ENCODE measurements around the gene HIC1.

HIC1 gene

DNA sequence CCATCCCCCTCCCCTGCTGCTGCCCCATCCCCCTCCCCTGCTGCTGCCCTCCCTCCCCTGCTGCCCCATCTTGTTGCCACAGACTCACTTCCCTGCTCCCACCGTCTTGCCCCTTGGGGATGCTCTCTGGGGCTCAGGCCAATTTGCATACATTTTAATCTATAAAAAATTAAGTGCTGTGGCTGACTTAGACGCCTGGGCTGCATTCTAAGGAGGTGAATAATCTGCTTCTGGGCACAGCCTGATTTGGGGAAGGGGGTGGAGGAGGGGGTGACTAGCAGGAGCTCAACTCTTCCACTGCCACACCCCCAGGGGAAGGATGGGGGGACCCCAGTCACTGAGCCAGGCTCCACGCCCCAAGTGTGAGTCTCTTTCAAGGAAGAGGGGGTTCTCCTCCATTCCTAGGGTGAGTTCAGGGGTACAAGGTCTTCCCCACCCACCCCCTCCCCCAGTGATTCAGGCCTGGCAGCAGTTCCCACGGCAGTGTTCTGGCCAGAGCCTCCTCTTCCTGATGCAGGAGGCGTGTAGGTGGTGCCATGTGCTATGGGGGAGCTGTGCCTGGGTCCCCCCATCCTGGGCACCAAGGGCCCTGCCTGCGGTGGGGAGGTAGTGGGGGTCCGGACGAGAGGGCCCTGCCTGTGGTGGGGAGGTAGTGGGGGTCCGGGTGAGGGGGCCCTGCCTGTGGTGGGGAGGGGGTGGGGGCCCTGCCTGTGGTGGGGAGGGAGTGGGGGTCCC lies 19.9 kb upstream of the HIC1 start:
- no peak overlapping the region for H3K27ac Mint-ChIP-seq
- peaks cover 21% of the 10 kb centered on the region for H3K4me1 Mint-ChIP-seq (ENCODE audit: low read depth)
- H3K9me3 Mint-ChIP-seq, result no peaks in the 10 kb centered on the region
- H3K4me3 Mint-ChIP-seq, result no peak overlapping the region
- peaks cover 53% of the 10 kb centered on the region for H3K36me3 Mint-ChIP-seq (ENCODE audit: low read depth)
- no peak for DNase-seq
- no peaks in the 10 kb centered on the region for H3K27me3 Mint-ChIP-seq

DNA sequence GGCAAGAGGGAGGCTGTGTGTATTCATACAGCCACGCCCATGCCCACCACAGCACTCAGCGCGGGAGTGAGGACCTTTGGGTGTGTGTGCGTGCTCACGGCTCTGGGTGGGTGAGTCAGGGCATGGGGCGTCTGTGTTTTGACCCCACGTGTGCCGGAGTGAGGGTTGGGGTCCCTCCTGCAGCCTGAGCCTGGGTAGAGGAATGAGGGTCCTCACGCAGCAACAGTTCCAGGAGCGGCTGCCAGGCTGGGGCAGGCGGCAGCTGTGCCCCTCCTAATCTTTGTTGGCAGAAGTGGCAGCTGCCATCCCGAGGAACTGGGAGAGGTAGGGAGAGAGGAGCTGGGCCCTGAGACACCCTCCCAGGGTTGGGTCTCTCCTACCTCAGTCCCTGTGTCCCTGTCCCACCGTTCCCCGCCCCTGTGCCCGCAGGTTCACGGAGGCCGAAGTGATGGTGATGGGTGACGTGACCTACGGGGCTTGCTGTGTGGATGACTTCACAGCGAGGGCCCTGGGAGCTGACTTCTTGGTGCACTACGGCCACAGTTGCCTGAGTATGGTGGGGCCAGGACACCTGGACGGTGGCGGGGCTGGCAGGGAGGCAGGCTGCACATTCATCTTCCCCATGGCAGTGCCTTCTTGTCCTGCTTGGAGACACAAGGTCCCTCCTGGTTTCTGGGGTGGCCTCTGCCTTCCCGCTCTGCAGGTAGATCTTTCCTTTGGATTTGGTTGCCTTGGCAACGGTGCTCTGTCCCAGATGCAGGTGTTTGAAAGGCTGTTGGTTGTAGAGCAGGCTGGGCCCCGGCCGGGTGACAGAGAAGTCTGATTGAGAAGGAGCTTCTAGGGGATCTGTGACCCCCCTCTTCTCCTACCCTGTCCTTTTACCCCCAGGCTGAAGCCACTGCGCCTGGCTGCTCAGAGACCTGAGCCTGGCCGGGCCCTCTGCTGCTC lies 19.1 kb upstream of the HIC1 start:
- Mint-ChIP-seq H3K27me3 (no peaks in the 10 kb centered on the region), H3K9me3 (no peaks in the 10 kb centered on the region), H3K4me1 (ENCODE audit: low read depth) (peaks cover 22% of the 10 kb centered on the region), H3K4me3 (no peak overlapping the region), H3K36me3 (ENCODE audit: low read depth) (peaks cover 52% of the 10 kb centered on the region), H3K27ac (no peak overlapping the region)
- no peak for DNase-seq

DNA sequence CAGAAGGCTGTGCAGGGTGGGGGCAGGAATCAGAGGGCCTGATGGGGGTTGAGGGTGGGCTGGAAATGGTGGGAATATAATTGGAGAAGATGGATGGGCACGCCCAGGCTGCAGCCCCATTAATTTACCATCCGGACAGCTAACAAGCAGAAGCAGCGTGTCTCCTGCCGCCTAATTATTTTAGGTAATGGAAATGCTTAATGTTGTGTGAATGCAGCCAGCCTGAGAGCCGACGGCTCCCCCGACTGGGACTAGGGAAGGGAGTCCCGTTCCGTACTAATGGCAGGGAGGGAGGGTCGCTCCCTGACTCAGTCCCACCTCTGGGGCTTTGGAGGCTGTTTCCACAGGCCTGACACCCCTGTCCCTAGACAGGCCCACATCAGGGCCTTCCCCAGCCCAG lies 17.7 kb upstream of the HIC1 start:
- DNase-seq, result no peak
- Mint-ChIP-seq H3K9me3 (no peaks in the 10 kb centered on the region), H3K4me1 (ENCODE audit: low read depth) (peaks cover 16% of the 10 kb centered on the region), H3K27ac (no peak overlapping the region), H3K36me3 (ENCODE audit: low read depth) (peaks cover 56% of the 10 kb centered on the region), H3K4me3 (no peak overlapping the region), H3K27me3 (no peaks in the 10 kb centered on the region)

DNA sequence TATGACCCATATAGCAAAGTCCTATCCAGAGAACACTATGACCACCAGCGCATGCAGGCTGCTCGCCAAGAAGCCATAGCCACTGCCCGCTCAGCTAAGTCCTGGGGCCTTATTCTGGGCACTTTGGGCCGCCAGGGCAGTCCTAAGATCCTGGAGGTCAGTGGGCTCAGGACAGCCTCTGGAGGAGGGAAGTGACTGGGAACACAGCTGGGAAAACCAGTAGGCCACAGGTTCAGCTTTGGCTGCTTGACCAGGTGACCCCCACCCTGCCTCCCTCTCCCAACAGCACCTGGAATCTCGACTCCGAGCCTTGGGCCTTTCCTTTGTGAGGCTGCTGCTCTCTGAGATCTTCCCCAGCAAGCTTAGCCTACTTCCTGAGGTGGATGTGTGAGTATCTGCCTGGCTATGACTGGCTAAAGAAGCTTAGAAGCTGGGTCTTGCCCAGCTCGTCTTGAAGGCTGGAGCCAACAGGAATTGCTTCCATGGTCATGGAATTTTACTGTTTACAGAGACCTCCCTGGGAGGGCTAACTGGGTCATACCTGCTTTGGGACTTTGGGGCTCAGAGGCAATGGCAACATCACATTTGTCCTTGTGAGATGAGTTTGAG lies 14.6 kb upstream of the HIC1 start:
- peaks cover 27% of the 10 kb centered on the region for H3K4me1 Mint-ChIP-seq (ENCODE audit: low read depth)
- peak overlapping the region; percentile 22 for H3K27ac Mint-ChIP-seq
- H3K27me3 Mint-ChIP-seq, result no peaks in the 10 kb centered on the region
- no peaks in the 10 kb centered on the region for H3K9me3 Mint-ChIP-seq
- H3K4me3 Mint-ChIP-seq, result no peak overlapping the region
- DNase-seq, result no peak
- H3K36me3 Mint-ChIP-seq (ENCODE audit: low read depth), result peaks cover 76% of the 10 kb centered on the region

DNA sequence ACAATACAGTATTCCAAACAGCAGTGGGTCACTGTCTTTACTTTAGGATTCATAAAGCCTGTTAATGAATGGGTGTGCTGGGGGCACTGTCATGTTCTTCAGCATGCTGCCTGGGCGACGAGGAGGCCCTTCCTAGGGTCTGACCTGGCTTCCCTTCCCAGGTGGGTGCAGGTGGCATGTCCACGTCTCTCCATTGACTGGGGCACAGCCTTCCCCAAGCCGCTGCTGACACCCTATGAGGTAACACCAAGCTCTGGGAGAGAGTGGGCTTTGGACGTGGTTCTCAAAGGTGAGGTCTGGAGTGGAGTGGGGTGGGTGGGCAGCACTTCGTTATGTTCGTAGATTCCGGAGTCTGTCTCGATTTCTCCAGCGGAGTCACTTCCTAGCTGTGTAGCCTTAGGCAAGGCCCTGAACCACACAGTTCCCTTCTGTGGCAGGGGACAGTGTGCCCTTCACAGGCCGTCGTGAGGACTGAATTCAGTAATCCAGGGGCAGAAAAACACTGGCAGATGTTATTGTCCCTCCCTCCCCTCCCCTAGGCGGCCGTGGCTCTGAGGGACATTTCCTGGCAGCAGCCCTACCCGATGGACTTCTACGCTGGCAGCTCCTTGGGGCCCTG lies 13.9 kb upstream of the HIC1 start:
- Mint-ChIP-seq H3K36me3 (ENCODE audit: low read depth) (peaks cover 72% of the 10 kb centered on the region), H3K27me3 (no peaks in the 10 kb centered on the region), H3K27ac (no peak overlapping the region), H3K4me1 (ENCODE audit: low read depth) (peaks cover 27% of the 10 kb centered on the region), H3K9me3 (no peaks in the 10 kb centered on the region), H3K4me3 (peak overlapping the region; percentile 88)
- DNase-seq, result no peak

DNA sequence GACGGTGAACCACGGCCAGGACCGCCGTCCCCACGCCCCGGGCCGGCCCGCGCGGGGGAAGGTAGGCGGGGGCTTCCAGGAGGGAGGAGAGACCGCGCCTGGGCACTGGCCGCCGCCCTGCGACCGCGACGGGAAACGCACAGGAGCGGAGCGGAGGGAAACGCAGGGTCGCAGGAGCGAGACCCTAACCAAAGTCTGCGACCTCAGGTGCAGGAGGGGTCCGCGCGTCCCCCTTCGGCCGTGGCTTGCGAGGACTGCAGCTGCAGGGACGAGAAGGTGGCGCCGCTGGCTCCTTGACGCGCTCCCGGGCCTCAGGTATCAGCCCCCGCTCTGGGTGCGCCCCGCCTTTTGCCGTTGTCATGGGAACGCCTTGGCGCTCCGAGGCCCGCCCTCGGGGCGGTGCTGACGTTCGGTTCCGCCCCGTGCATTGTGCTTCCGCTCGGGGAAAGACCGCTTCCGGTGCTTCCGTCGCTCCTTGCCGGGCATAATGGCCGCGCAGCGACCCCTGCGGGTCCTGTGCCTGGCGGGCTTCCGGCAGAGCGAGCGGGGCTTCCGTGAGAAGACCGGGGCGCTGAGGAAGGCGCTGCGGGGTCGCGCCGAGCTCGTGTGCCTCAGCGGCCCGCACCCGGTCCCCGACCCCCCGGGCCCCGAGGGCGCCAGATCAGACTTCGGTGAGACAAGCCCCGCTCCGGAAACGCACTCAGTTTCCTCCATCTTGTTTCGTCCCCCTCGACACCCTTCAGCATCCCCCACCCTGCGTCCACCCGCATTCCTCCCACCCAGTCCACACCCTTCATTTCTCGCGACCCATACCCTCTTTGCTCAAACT lies 13.1 kb upstream of the HIC1 start, which contains the start of gene OVCA2:
OVCA2 (plus strand) TSS at position 462 of the 829 bp plus-strand sequence; CDS start at position 488, 26 bp downstream.
- no peaks in the 10 kb centered on the region for H3K27me3 Mint-ChIP-seq
- peak within 1 kb of the TSS; percentile 96 for H3K27ac Mint-ChIP-seq
- peaks cover 65% of the 10 kb centered on the region for H3K36me3 Mint-ChIP-seq (ENCODE audit: low read depth)
- no peaks in the 10 kb centered on the region for H3K9me3 Mint-ChIP-seq
- DNase-seq, result peak; percentile 98
- peaks cover 27% of the 10 kb centered on the region for H3K4me1 Mint-ChIP-seq (ENCODE audit: low read depth)
- H3K4me3 Mint-ChIP-seq, result peak within 1 kb of the TSS; percentile 88

DNA sequence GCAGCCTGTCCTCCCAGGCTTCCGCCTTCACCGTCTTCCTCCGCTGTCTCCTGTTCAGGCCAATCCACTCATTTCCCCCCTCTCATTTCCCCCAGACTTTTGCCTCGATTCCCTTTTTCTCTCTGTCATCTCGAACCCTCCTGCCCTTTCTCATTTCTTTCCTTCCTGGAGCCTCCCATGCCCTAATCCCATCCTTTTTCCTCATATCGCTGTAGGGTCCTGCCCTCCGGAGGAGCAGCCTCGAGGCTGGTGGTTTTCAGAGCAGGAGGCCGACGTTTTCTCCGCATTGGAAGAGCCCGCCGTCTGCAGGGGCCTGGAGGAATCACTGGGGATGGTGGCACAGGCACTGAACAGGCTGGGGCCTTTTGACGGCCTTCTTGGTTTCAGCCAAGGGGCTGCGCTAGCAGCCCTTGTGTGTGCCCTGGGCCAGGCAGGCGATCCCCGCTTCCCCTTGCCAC lies 12.5 kb upstream of the HIC1 start:
- no peaks in the 10 kb centered on the region for H3K9me3 Mint-ChIP-seq
- no peaks in the 10 kb centered on the region for H3K27me3 Mint-ChIP-seq
- H3K27ac Mint-ChIP-seq, result peak overlapping the region; percentile 96
- H3K36me3 Mint-ChIP-seq (ENCODE audit: low read depth), result peaks cover 59% of the 10 kb centered on the region
- no peak for DNase-seq
- peak overlapping the region; percentile 88 for H3K4me3 Mint-ChIP-seq
- peaks cover 27% of the 10 kb centered on the region for H3K4me1 Mint-ChIP-seq (ENCODE audit: low read depth)

DNA sequence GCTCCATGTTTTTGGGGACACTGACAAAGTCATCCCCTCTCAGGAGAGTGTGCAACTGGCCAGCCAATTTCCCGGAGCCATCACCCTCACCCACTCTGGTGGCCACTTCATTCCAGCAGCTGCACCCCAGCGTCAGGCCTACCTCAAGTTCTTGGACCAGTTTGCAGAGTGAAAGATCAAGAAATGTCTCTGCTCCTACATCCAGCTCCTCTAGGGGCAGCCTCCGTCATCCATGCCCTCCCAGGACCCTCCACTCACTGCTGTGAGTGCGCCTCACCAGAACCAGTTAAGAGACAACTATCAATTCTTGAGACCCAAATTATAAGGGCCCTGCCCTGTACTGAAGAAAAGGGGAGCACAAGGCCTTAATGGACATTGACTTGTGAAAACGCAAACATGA lies 12.0 kb upstream of the HIC1 start:
- no peaks in the 10 kb centered on the region for H3K9me3 Mint-ChIP-seq
- no peak for DNase-seq
- H3K4me1 Mint-ChIP-seq (ENCODE audit: low read depth), result peaks cover 27% of the 10 kb centered on the region
- peak overlapping the region; percentile 96 for H3K27ac Mint-ChIP-seq
- H3K4me3 Mint-ChIP-seq, result peak overlapping the region; percentile 88
- peaks cover 54% of the 10 kb centered on the region for H3K36me3 Mint-ChIP-seq (ENCODE audit: low read depth)
- no peaks in the 10 kb centered on the region for H3K27me3 Mint-ChIP-seq

DNA sequence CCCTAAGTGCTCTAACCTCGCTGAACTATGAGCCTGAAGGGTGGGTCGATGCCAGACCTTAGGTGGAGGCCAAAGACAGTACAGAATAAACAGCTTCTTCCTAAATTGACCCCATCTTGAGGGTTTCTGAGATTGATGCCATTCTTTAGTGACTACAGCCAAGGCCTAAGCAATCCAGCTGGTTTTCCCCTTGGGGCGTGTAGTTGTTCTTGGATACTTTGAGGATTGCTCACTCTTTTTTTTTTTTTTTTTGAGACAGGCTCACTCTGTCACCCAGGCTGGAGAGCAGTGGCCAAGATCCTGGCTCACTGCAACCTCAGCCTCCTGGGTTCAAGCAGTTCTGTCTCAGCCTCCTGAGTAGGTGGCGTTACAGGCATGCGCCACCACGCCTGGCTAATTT lies 11.1 kb upstream of the HIC1 start:
- DNase-seq, result no peak
- peak overlapping the region; percentile 96 for H3K27ac Mint-ChIP-seq
- H3K4me1 Mint-ChIP-seq (ENCODE audit: low read depth), result peaks cover 30% of the 10 kb centered on the region
- no peaks in the 10 kb centered on the region for H3K9me3 Mint-ChIP-seq
- peaks cover 3% of the 10 kb centered on the region for H3K27me3 Mint-ChIP-seq
- peaks cover 46% of the 10 kb centered on the region for H3K36me3 Mint-ChIP-seq (ENCODE audit: low read depth)
- peak overlapping the region; percentile 88 for H3K4me3 Mint-ChIP-seq

DNA sequence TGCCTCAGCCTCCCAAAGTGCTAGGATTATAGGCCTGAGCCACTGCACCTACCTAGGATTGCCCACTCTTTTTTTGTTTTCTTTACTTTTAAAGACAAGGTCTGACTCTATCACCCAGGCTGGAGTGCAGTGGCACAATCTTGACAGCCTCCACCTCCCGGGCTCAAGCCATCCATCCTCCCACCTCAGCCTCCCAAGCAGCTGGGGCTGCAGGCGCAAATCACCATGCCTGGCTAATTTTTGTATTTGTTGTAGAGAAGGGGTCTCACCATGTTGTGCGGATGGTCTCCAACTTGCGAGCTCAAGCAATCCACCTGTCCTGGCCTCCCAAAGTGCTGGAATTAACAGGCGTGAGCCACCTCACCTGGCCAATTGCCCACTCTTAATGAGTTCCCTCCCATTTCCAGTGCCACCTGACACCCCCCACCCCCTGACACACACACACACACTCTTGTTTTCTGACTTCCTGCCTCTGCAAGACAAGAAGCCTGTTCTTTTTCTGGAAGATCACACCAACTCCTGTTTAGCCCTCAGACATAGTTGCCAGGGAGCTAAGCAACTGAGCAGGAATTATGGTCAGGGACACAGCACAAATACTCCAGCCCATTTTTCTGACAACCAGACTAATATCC lies 10.5 kb upstream of the HIC1 start:
- no peak for DNase-seq
- Mint-ChIP-seq H3K9me3 (no peaks in the 10 kb centered on the region), H3K27ac (peak overlapping the region; percentile 74), H3K4me3 (no peak overlapping the region), H3K27me3 (peaks cover 3% of the 10 kb centered on the region), H3K36me3 (ENCODE audit: low read depth) (peaks cover 46% of the 10 kb centered on the region), H3K4me1 (ENCODE audit: low read depth) (peaks cover 36% of the 10 kb centered on the region)

DNA sequence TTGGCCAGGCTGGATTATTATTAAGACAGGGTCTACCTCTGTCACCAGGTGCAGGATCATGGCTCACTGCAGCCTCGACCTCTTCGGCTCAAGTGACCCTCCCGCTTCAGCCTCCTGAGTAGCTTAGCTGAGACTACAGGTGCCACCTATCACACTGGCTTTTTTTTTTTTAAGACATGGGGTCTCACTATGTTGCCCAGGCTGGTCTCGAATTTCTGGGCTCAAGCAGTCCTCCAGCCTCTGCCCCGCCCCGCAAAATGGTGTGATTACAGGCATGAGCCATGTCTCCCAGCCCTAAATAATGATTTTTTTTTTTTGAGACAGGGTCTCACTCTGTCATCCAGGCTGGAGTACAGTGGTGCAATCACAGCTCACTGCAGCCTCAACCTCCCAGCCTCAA lies 7.3 kb upstream of the HIC1 start:
- Mint-ChIP-seq H3K27me3 (peaks cover 12% of the 10 kb centered on the region), H3K4me3 (no peak overlapping the region), H3K27ac (no peak overlapping the region), H3K36me3 (ENCODE audit: low read depth) (peaks cover 25% of the 10 kb centered on the region), H3K9me3 (no peaks in the 10 kb centered on the region), H3K4me1 (ENCODE audit: low read depth) (peaks cover 37% of the 10 kb centered on the region)
- no peak for DNase-seq

DNA sequence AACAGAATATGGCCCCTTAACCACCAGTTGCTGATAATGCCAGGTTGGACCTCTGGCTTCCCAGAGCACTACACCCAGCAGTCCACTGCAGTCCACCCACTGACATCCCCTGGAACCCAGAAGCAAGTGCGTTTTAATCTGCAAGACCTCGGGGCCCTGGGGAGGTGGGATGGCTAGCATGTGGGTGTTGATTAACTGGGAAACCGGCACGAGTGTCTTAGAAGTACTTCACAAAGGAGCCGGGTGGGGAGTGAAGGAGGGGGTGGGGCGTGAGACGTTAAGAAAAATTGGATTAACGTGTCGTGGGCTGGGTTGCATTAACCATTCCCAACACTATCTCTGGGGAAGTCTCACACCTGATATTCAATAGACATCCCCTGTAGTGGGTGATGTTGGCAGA lies 6.1 kb upstream of the HIC1 start:
- Mint-ChIP-seq H3K36me3 (ENCODE audit: low read depth) (peaks cover 13% of the 10 kb centered on the region), H3K27ac (no peak overlapping the region), H3K27me3 (peaks cover 17% of the 10 kb centered on the region)

More for the DNA sequence above, 6.1 kb upstream of the HIC1 start:
- no peak for DNase-seq
- Mint-ChIP-seq H3K4me1 (ENCODE audit: low read depth) (peaks cover 33% of the 10 kb centered on the region), H3K9me3 (no peaks in the 10 kb centered on the region), H3K4me3 (peak overlapping the region; percentile 74)

Data from activated T-cell treated with anti-CD3 and anti-CD28 coated beads, Interleukin-2, amount 50 U/mL, for 24 hours (primary cell).